SK-N-SH (cell line): ENCODE data around the gene PRAF2. TPM values are rescaled to one million over a fixed set of nuclear protein-coding genes. Genes with fewer than 3 reads are reported as not detected.

Experiments
- CTCF ChIA-PET: fragments of 300-600, 350-600 bp; formaldehyde crosslinking; extraction: SDS; loops from one replicate; lab custom pipeline; 2021; lab: Yijun Ruan, JAX
- POLR2A ChIA-PET: fragments of 350-600 bp; sonication (Branson Sonifier 250); formaldehyde crosslinking; extraction: SDS; loops from one replicate; lab custom pipeline; 2020; ENCODE audit warnings: antibody characterized with exemption, inconsistent platforms; lab: Yijun Ruan, JAX
- DNase-seq: peaks from one replicate; pipeline ENCODE4 v3.0.0; 2012
- H2AFZ ChIP-seq: fragments of 200-600 bp; sonication (generic); 2 replicates; pipeline ENCODE4 v1.8.1; 2016; ENCODE audit warnings: antibody characterized with exemption, mild to moderate bottlenecking, low read depth
- H3F3A ChIP-seq: fragments of 200-600 bp; sonication (generic); replicated peaks from 2 replicates; pipeline ENCODE3; 2016; ENCODE audit warnings: antibody characterized with exemption, mild to moderate bottlenecking; ENCODE audit not compliant: insufficient read depth
- H3K27ac ChIP-seq, 2 experiments: fragments of 200-500 bp in 1 of 2; fragments of 200-600 bp in 1 of 2; sonication (Bioruptor generic) in 1 of 2; sonication (generic), shearing (Covaris generic) in 1 of 2; 2 replicates each; pipeline versions ENCODE4 v1.5.1 to v1.6.1; 2014 to 2016; ENCODE audit warnings: low read depth in 2 of 2, inconsistent platforms in 1 of 2, low read length in 1 of 2, mild to moderate bottlenecking in 1 of 2, mixed read lengths in 1 of 2
- H3K27me3 ChIP-seq: fragments of 200-600 bp; sonication (generic), shearing (Covaris generic); 2 replicates; pipeline ENCODE4 v1.6.1; 2016; ENCODE audit warnings: mixed run types; ENCODE audit not compliant: insufficient read depth
- H3K36me3 ChIP-seq, 2 experiments: fragments of 200-500 bp in 1 of 2; fragments of 200-600 bp in 1 of 2; sonication (Bioruptor generic) in 1 of 2; sonication (generic) in 1 of 2; replicated peaks in 1 of 2; 2 replicates each; pipeline versions ENCODE3 to v1.5.1; 2014 to 2016; ENCODE audit warnings: low read length in 1 of 2, mild to moderate bottlenecking in 1 of 2; ENCODE audit not compliant: insufficient read depth in 2 of 2, control insufficient read depth in 1 of 2
- H3K4me1 ChIP-seq, 2 experiments: fragments of 200-500 bp in 1 of 2; fragments of 200-600 bp in 1 of 2; sonication (Bioruptor generic) in 1 of 2; sonication (generic), shearing (Covaris generic) in 1 of 2; 2 replicates each; pipeline versions ENCODE4 v1.5.1 to v1.6.1; 2014 to 2016; ENCODE audit warnings: low read depth in 1 of 2, low read length in 1 of 2, mixed run types in 1 of 2; ENCODE audit not compliant: insufficient read depth in 2 of 2, control insufficient read depth in 1 of 2
- H3K4me2 ChIP-seq: fragments of 200-600 bp; sonication (generic), shearing (Covaris generic); 2 replicates; pipeline ENCODE4 v1.6.1; 2017; ENCODE audit warnings: mixed run types
- H3K4me3 ChIP-seq, 2 experiments: fragments of 200-500 bp in 1 of 2; fragments of 200-600 bp in 1 of 2; sonication (Bioruptor generic) in 1 of 2; sonication (generic), shearing (Covaris generic) in 1 of 2; 2 replicates each; pipeline versions ENCODE4 v1.5.1 to v1.8.1; 2014 to 2016; ENCODE audit warnings: low read depth in 2 of 2, inconsistent platforms in 1 of 2, low read length in 1 of 2, mild to moderate bottlenecking in 1 of 2, mixed read lengths in 1 of 2, moderate library complexity in 1 of 2
- H3K79me2 ChIP-seq: fragments of 200-600 bp; sonication (generic); 2 replicates; pipeline ENCODE4 v1.8.1; 2017; ENCODE audit warnings: mild to moderate bottlenecking; ENCODE audit not compliant: insufficient read depth
- H3K9ac ChIP-seq: fragments of 200-600 bp; sonication (generic); 2 replicates; pipeline ENCODE4 v1.6.1; 2017; ENCODE audit warnings: mixed run types
- H3K9me2 ChIP-seq: fragments of 200-600 bp; sonication (generic); 2 replicates; pipeline ENCODE4 v1.6.1; 2017; ENCODE audit warnings: mixed run types
- H3K9me3 ChIP-seq: fragments of 200-600 bp; sonication (generic); 2 replicates; pipeline ENCODE4 v1.6.1; 2017; ENCODE audit warnings: mixed run types, mild to moderate bottlenecking, moderate library complexity
- H4K20me1 ChIP-seq: fragments of 200-600 bp; sonication (generic); 2 replicates; pipeline ENCODE4 v1.6.1; 2017; ENCODE audit warnings: mild to moderate bottlenecking, mixed run types; ENCODE audit not compliant: insufficient read depth
- EP300 ChIP-seq, 2 experiments: IDR thresholded peaks; 2 replicates each; pipeline versions ENCODE4 v1.4.0 to v1.6.1; 2012; ENCODE audit warnings: borderline replicate concordance in 1 of 2, low read depth in 1 of 2, low read length in 1 of 2
- EZH2phosphoT487 ChIP-seq: fragments of 200-600 bp; sonication (generic); IDR thresholded peaks from 2 replicates; pipeline ENCODE4 v1.6.1; 2017; ENCODE audit warnings: low read depth, mixed run types, mild to moderate bottlenecking, antibody characterized with exemption, moderate library complexity, borderline replicate concordance
- FOSL2 ChIP-seq: IDR thresholded peaks from 2 replicates; pipeline ENCODE4 v1.4.0; 2012; ENCODE audit warnings: low read depth, mild to moderate bottlenecking, moderate library complexity, borderline replicate concordance
- GABPA ChIP-seq: IDR thresholded peaks from 2 replicates; pipeline ENCODE4 v1.4.0; 2012; ENCODE audit warnings: low read depth, mild to moderate bottlenecking
- MXI1 ChIP-seq: IDR thresholded peaks from 2 replicates; pipeline ENCODE4 v1.6.1; 2012; ENCODE audit warnings: mild to moderate bottlenecking, low read depth, low read length, improper control_type of control experiment
- NRF1 ChIP-seq: IDR thresholded peaks from 2 replicates; pipeline ENCODE4 v1.6.1; 2012; ENCODE audit warnings: low read depth, mild to moderate bottlenecking, low read length
- PBX3 ChIP-seq: IDR thresholded peaks from 2 replicates; pipeline ENCODE4; 2012
- RAD21 ChIP-seq: IDR thresholded peaks from 2 replicates; pipeline ENCODE4 v1.6.1; 2012; ENCODE audit warnings: mild to moderate bottlenecking, low read length
- RXRA ChIP-seq: IDR thresholded peaks from 2 replicates; pipeline ENCODE4 v1.4.0; 2012; ENCODE audit warnings: low read depth, mild to moderate bottlenecking, borderline replicate concordance
- SMC3 ChIP-seq: IDR thresholded peaks from 2 replicates; pipeline ENCODE4 v1.6.1; 2012; ENCODE audit warnings: low read depth, low read length, improper control_type of control experiment
- TCF12 ChIP-seq: IDR thresholded peaks from 2 replicates; pipeline ENCODE4 v1.4.0; 2012
- YY1 ChIP-seq: IDR thresholded peaks from 2 replicates; pipeline ENCODE4 v1.4.0; 2012; ENCODE audit warnings: low read depth, mild to moderate bottlenecking
- ZBTB33 ChIP-seq: IDR thresholded peaks from 2 replicates; pipeline ENCODE4 v1.4.0; 2012; ENCODE audit warnings: low read depth, borderline replicate concordance
- WGBS: methylation state at CpG from one replicate; pipeline ENCODE4 v1.1.6; 2017; ENCODE audit warnings: low lambda C conversion rate; 5-methylcytosine and 5-hydroxymethylcytosine counted together
- polyA plus RNA-seq, 3 experiments: library from polyadenylated mRNA; depleted of rRNA; stranded (reverse); fragments of >200 nt; gene quantifications; 2 replicates each; pipeline ENCODE4 v1.2.3, GENCODE V29; 2012
- TF ChIP-seq, protein P1 (sequence below): IDR thresholded peaks from 2 replicates; pipeline ENCODE4 v1.6.1; 2012; ENCODE audit warnings: mild to moderate bottlenecking, low read depth, low read length, moderate library complexity
- TF ChIP-seq, protein P2 (sequence below): IDR thresholded peaks from 2 replicates; pipeline ENCODE4 v1.4.0; 2012; ENCODE audit warnings: low read depth, borderline replicate concordance
- TF ChIP-seq, protein P3 (sequence below): fragments of 150-350 bp; IDR thresholded peaks from 2 replicates; pipeline ENCODE4 v1.6.1; 2017; ENCODE audit warnings: antibody characterized with exemption, low read length, low read depth, borderline replicate concordance
- TF ChIP-seq, protein P4 (sequence below): IDR thresholded peaks from 2 replicates; pipeline ENCODE4 v1.4.0; 2012; ENCODE audit warnings: low read depth

The PRAF2 gene
- polyA plus RNA-seq, 1 of the 3 experiments (the other 2 are of a cell fraction) = 91.9 TPM

- H3K27me3 ChIP-seq = peaks cover 3% of the 10 kb centered on the region; the same call in 1 of the 2 replicates
- H3K79me2 ChIP-seq = no peaks in the 10 kb centered on the region
- H3K4me3 ChIP-seq = no peak overlapping the region
- no peak overlapping the region for H3K9ac ChIP-seq
- H3K4me2 ChIP-seq = no peak overlapping the region
- 63% methylated on average over 6 of the region's 6 CpGs for WGBS
- H3K9me2 ChIP-seq = no peaks in the 10 kb centered on the region
- H2AFZ ChIP-seq = no peak overlapping the region
- peaks cover 0 to 7% of the 10 kb centered on the region in 2 experiments; a peak in 1 of 4 replicates for H3K4me1 ChIP-seq
- no peaks in the 10 kb centered on the region for H3K36me3 ChIP-seq
- no peaks in the 10 kb centered on the region for H3K9me3 ChIP-seq
- no peak for TF ChIP-seq GABPA
- TF ChIP-seq MXI1 = no peak
- TF ChIP-seq EP300 (IDR thresholded peaks at IDR 0.05; ENCODE audit: borderline replicate concordance in 1 of 2, low read depth in 1 of 2, low read length in 1 of 2) = no peak
- TF ChIP-seq EZH2phosphoT487 = no peak
- TF ChIP-seq SMC3 = no peak
- TF ChIP-seq, protein P1, sequence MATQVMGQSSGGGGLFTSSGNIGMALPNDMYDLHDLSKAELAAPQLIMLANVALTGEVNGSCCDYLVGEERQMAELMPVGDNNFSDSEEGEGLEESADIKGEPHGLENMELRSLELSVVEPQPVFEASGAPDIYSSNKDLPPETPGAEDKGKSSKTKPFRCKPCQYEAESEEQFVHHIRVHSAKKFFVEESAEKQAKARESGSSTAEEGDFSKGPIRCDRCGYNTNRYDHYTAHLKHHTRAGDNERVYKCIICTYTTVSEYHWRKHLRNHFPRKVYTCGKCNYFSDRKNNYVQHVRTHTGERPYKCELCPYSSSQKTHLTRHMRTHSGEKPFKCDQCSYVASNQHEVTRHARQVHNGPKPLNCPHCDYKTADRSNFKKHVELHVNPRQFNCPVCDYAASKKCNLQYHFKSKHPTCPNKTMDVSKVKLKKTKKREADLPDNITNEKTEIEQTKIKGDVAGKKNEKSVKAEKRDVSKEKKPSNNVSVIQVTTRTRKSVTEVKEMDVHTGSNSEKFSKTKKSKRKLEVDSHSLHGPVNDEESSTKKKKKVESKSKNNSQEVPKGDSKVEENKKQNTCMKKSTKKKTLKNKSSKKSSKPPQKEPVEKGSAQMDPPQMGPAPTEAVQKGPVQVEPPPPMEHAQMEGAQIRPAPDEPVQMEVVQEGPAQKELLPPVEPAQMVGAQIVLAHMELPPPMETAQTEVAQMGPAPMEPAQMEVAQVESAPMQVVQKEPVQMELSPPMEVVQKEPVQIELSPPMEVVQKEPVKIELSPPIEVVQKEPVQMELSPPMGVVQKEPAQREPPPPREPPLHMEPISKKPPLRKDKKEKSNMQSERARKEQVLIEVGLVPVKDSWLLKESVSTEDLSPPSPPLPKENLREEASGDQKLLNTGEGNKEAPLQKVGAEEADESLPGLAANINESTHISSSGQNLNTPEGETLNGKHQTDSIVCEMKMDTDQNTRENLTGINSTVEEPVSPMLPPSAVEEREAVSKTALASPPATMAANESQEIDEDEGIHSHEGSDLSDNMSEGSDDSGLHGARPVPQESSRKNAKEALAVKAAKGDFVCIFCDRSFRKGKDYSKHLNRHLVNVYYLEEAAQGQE = no peak
- no peak for TF ChIP-seq RAD21
- no peak for TF ChIP-seq TCF12
- TF ChIP-seq FOSL2 = no peak
- no peak for TF ChIP-seq PBX3
- TF ChIP-seq, protein P2, sequence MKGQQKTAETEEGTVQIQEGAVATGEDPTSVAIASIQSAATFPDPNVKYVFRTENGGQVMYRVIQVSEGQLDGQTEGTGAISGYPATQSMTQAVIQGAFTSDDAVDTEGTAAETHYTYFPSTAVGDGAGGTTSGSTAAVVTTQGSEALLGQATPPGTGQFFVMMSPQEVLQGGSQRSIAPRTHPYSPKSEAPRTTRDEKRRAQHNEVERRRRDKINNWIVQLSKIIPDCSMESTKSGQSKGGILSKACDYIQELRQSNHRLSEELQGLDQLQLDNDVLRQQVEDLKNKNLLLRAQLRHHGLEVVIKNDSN = no peak
- CTCF ChIA-PET = interaction anchor here (1.6 kb wide), 1 partner anchor 15 kb away, joined by 3 read pairs; no protein-coding TSS in a partner anchor
- POLR2A ChIA-PET = no interaction called here
- no peak overlapping the region for H3K27ac ChIP-seq
- no peak for DNase-seq
- H3F3A ChIP-seq = no peaks in the 10 kb centered on the region
- H4K20me1 ChIP-seq = no peaks in the 10 kb centered on the region
Measured at GRCh38 chrX:49059201-49059600, 14.6 kb downstream of the PRAF2 start.

DNA sequence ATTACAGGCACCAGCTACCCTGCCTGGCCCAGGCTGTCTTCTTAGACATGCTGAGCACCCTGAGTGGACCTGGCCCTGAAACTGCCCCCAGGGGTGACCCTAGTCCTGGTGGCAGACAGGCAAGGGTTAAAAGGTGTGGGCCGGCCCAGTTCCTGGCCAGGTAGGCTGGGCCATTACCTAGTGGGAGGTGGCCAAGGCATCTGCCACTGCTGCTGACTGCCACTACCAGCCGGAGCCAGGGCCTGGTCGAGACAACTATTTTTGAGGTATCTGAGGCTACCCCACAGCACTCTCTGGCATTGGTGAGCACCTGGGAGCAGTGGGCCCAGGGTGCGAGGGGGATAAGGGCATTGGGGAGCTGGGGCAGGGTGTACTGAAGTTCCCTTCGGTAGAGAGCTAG, 15.0 kb downstream of the PRAF2 start, which contains the start of gene CCDC120:
Gene CCDC120 (plus strand): TSS at position 206 of the 400 bp plus-strand sequence. CDS start 3,043 bp downstream, outside the sequence.
- CTCF ChIA-PET = interaction anchor here (1.6 kb wide), 1 partner anchor 15 kb away, joined by 3 read pairs; no protein-coding TSS in a partner anchor
- no peak within 1 kb of the TSS for H3K27ac ChIP-seq
- H3K9me3 ChIP-seq = no peaks in the 10 kb centered on the region
- H3K27me3 ChIP-seq = peaks cover 3% of the 10 kb centered on the region; the same call in 1 of the 2 replicates
- H3K79me2 ChIP-seq = no peaks in the 10 kb centered on the region
- peaks cover 0 to 8% of the 10 kb centered on the region in 2 experiments; a peak in 1 of 4 replicates for H3K4me1 ChIP-seq
- H3K4me3 ChIP-seq = no peak within 1 kb of the TSS
- no peak for DNase-seq
- H3K9ac ChIP-seq = no peak within 1 kb of the TSS
- no peaks in the 10 kb centered on the region for H3K36me3 ChIP-seq
- no peak within 1 kb of the TSS for H3K4me2 ChIP-seq
- 50% methylated on average over 1 of the region's 5 CpGs for WGBS
- POLR2A ChIA-PET = no interaction called here
- no peaks in the 10 kb centered on the region for H3F3A ChIP-seq
- no peaks in the 10 kb centered on the region for H3K9me2 ChIP-seq
- no peak within 1 kb of the TSS for H2AFZ ChIP-seq
- H4K20me1 ChIP-seq = no peaks in the 10 kb centered on the region
- TF ChIP-seq, protein P3, sequence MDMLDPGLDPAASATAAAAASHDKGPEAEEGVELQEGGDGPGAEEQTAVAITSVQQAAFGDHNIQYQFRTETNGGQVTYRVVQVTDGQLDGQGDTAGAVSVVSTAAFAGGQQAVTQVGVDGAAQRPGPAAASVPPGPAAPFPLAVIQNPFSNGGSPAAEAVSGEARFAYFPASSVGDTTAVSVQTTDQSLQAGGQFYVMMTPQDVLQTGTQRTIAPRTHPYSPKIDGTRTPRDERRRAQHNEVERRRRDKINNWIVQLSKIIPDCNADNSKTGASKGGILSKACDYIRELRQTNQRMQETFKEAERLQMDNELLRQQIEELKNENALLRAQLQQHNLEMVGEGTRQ = no peak
- TF ChIP-seq RAD21 (no peak), YY1 (no peak), RXRA (no peak), EZH2phosphoT487 (no peak), MXI1 (no peak), ZBTB33 (no peak), NRF1 (no peak)
- TF ChIP-seq, protein P2 = no peak
- TF ChIP-seq, protein P4, sequence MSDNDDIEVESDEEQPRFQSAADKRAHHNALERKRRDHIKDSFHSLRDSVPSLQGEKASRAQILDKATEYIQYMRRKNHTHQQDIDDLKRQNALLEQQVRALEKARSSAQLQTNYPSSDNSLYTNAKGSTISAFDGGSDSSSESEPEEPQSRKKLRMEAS = no peak
